ENCODE data around the gene TNFSF9.
"Not testable (repeated sequence)": the region's sequence is repeated elsewhere in the genome, so short reads cannot be mapped to it uniquely, and the experiment has no call there.

The TNFSF9 gene

DNA sequence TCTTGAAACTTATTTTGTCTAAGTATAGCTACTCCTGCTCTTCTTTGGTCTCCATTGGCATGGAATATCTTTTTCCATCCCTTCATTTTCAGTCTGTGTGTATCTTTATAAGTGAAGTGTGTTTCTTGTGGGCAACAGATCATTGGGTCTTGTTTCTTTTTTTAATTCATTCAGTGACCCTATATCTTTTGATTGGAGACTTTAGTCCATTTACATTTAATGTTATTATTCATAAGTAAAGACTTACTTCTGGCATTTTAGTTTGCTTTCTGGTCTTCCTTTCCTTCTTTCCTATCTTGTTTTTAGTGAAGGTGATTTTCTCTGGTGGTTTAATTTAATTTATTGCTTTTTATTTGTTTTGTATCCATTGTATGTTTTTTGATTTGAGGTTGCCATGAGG, 40.3 kb downstream of the TNFSF9 start:
- H3K27me3 ChIP-seq: no peaks in the 10 kb centered on the region
- H3K4me2 ChIP-seq: no peak overlapping the region
- no peaks in the 10 kb centered on the region for H3K36me3 ChIP-seq
- H3K4me3 ChIP-seq: no peak overlapping the region
- no peak overlapping the region for H3K27ac ChIP-seq
- H3K4me1 ChIP-seq: peaks cover 9% of the 10 kb centered on the region
- no peaks in the 10 kb centered on the region for H4K20me1 ChIP-seq
- H3K9me3 ChIP-seq: peaks cover 36% of the 10 kb centered on the region
- TF ChIP-seq Cebpa-rat (IDR thresholded peaks at IDR 0.05): no peak
- no peak overlapping the region for H3K9ac ChIP-seq

DNA sequence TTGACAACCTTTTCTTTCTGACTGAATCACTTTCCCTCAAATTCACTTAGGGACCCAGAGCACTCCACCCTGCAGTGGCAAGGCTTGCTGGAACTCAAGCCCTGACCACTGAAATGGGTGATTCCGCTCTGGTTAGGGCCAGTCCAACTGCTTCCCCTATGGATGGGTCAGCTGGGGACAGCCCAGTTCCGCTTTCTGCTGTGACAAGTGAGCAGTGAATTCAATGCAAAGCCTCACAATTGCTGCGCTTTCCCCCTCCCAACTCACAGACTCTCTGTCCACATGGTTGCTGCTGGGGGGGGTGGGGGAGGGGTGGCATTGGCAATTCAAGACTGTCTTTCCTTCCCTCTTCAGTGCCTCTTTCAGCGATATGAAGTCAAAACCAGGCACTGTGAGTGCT, 41.4 kb downstream of the TNFSF9 start:
- Histone ChIP-seq H3K27me3 (no peaks in the 10 kb centered on the region), H3K9ac (no peak overlapping the region), H3K36me3 (no peaks in the 10 kb centered on the region), H3K4me3 (no peak overlapping the region), H3K27ac (no peak overlapping the region), H3K4me2 (no peak overlapping the region), H3K4me1 (peaks cover 20% of the 10 kb centered on the region), H4K20me1 (no peaks in the 10 kb centered on the region), H3K9me3 (peaks cover 26% of the 10 kb centered on the region)
- no peak for TF ChIP-seq Cebpa-rat (IDR thresholded peaks at IDR 0.05)

- no peak overlapping the region for H3K4me2 ChIP-seq
- H3K4me3 ChIP-seq: no peak overlapping the region
- no peak overlapping the region for H3K9ac ChIP-seq
- no peaks in the 10 kb centered on the region for H4K20me1 ChIP-seq
- no peaks in the 10 kb centered on the region for H3K36me3 ChIP-seq
- H3K9me3 ChIP-seq: peaks cover 15% of the 10 kb centered on the region
- no peak overlapping the region for H3K27ac ChIP-seq
- TF ChIP-seq Cebpa-rat (IDR thresholded peaks at IDR 0.05): no peak
- H3K27me3 ChIP-seq: no peaks in the 10 kb centered on the region
- H3K4me1 ChIP-seq: peaks cover 30% of the 10 kb centered on the region
Observed at GRCh38 chr19:6573350-6573749, 42.5 kb downstream of the TNFSF9 start.

DNA sequence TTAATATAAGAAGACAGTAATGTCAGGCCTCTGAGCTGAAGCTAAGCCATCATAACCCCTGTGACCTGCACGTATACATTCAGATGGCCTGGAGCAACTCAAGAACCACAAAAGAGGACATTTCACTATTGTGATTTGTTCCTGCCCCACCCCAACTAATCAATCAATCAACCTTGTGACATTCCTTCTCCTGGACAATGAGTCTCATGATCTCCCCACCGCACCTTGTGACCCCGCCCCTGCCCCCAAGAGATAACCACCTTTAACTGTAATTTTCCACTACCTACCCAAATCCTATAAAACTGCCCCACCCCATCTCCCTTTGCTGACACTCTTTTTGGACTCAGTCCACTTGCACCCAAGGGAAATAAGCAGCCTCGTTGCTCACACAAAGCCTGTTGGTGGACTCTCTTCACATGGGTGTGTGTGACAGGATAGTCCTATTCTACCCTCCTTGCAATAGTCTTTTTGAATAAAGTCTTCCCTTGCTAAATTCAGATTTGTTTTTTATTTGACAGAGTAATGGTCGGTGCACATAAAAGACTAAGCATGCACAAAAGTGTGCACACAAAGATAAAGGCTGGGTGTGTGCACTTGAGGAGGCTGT, 46.1 kb downstream of the TNFSF9 start:
- no peaks in the 10 kb centered on the region for H4K20me1 ChIP-seq
- no peaks in the 10 kb centered on the region for H3K27me3 ChIP-seq
- peak overlapping the region; percentile 91 for H3K27ac ChIP-seq
- peak overlapping the region; percentile 75 for H3K9ac ChIP-seq
- 0 out of 2 replicates have a peak overlapping the region, but pooled peaks have one; percentile 26 for H3K4me3 ChIP-seq
- peak overlapping the region; percentile 78 for H3K4me2 ChIP-seq
- TF ChIP-seq Cebpa-rat (IDR thresholded peaks at IDR 0.05): no peak
- no peaks in the 10 kb centered on the region for H3K36me3 ChIP-seq
- peaks cover 57% of the 10 kb centered on the region for H3K4me1 ChIP-seq
- peaks cover 3% of the 10 kb centered on the region; the same call in 1 of the 2 replicates for H3K9me3 ChIP-seq

GRCh38 chr19:6577476-6578125, 46.8 kb downstream of the TNFSF9 start:
- Histone ChIP-seq H3K4me2 (peak overlapping the region; percentile 78), H3K4me1 (peaks cover 57% of the 10 kb centered on the region)
- TF ChIP-seq Cebpa-rat (IDR thresholded peaks at IDR 0.05): no peak

DNA sequence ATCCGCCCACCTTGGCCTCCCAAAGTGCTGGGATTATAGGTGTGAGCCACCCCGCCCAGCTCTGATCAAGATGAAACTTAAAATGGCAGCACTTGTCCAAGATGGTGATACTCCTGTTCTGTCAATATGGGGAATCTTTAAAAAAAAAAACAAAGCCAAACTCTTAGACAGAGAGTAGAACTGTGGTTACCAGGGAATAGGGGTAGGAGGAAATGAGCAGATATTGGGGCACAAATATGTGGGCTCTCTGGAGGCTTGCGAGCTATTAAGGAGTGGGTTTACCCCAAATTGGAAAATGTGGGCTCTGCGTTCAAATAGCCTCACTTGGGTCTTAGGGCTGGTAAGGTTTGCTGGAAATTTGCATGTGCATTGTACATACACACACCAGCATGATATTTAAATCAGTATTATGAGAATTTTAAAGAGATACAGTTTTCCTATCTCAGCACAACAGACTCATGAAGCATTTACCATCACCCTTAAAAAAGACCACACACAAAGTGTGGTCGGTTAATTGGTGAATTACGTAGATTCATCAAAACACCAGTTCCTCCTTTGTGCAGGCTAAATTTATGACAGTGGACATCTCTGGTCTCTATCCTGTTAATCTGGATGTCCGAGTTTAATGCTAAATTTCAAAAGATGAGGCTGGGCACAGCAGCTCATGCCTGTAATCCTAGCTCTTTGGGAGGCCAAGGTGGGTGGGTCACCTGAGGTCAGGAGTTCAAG, 48.8 kb downstream of the TNFSF9 start:
- Histone ChIP-seq H3K9me3 (no peaks in the 10 kb centered on the region; the same call in 1 of the 2 replicates), H3K9ac (no peak overlapping the region), H3K27ac (peak overlapping the region; percentile 91; the same call in 1 of the 2 replicates), H3K4me2 (peak overlapping the region; percentile 22; the same call in 1 of the 2 replicates), H4K20me1 (no peaks in the 10 kb centered on the region), H3K36me3 (peaks cover 20% of the 10 kb centered on the region), H3K4me3 (no peak overlapping the region), H3K4me1 (peaks cover 57% of the 10 kb centered on the region), H3K27me3 (no peaks in the 10 kb centered on the region)
- TF ChIP-seq Cebpa-rat (IDR thresholded peaks at IDR 0.05): no peak

More at GRCh38 chr19:6577476-6578125, 46.8 kb downstream of the TNFSF9 start:
- H4K20me1 ChIP-seq: no peaks in the 10 kb centered on the region
- peak overlapping the region; percentile 75 for H3K9ac ChIP-seq
- no peaks in the 10 kb centered on the region for H3K27me3 ChIP-seq
- peaks cover under 1% of the 10 kb centered on the region; the same call in 1 of the 2 replicates for H3K36me3 ChIP-seq
- H3K4me3 ChIP-seq: 0 out of 2 replicates have a peak overlapping the region, but pooled peaks have one; percentile 26
- H3K27ac ChIP-seq: peak overlapping the region; percentile 91
- peaks cover 3% of the 10 kb centered on the region; the same call in 1 of the 2 replicates for H3K9me3 ChIP-seq

GRCh38 chr19:6580313-6580712, 49.5 kb downstream of the TNFSF9 start:
- TF ChIP-seq Cebpa-rat (IDR thresholded peaks at IDR 0.05): no peak
- H3K4me3 ChIP-seq: no peak overlapping the region
- H3K9ac ChIP-seq: no peak overlapping the region
- H3K9me3 ChIP-seq: no peaks in the 10 kb centered on the region; the same call in 1 of the 2 replicates
- H4K20me1 ChIP-seq: no peaks in the 10 kb centered on the region
- H3K4me1 ChIP-seq: peaks cover 60% of the 10 kb centered on the region
- peaks cover 27% of the 10 kb centered on the region for H3K36me3 ChIP-seq
- no peaks in the 10 kb centered on the region for H3K27me3 ChIP-seq
- no peak overlapping the region for H3K27ac ChIP-seq
- 0 out of 2 replicates have a peak overlapping the region, but pooled peaks have one; percentile 9 for H3K4me2 ChIP-seq

DNA sequence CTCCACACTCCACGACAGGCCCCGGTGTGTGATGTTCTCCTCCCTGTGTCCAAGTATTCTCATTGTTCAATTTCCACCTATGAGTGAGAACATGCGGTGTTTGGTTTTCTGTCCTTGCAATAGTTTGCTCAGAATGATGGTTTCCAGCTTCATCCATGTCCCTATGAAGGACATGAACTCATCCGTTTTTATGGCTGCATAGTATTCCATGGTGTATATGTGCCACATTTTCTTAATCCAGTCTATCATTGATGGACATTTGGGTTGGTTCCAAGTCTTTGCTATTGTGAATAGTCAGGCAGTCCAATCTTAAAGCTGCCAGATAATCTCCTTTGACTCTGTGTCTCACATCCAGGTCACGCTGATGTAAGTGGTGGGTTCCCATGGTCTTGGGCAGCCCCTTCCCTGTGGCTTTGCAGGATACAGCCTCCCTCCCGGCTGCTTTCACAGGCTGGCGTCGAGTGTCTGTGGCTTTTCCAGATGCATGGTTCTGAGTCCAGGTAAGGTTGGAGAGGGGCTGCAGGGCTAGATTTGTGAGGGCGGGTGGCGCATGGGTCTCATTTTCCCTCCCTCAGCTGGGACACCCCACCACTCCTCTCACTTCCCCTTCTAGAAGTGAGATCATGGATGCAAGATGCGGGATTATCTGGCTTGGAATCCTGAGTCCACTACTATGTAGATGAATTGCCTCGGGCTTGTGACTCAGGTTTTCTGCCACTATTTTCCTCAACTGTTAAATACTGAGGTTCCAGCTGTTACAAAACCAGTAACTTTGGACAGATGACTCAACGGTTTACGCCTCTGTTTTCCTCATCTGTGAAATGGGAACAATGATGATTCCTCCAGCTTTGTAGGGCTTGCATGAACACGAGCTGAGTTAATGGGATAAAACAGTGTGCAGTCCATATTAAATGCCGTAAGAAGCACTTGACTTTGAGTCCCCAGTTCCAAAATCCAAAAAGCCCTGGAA, 52.0 kb downstream of the TNFSF9 start:
- peaks cover 41% of the 10 kb centered on the region for H3K36me3 ChIP-seq
- H3K4me3 ChIP-seq, H3K9ac ChIP-seq, H3K9me3 ChIP-seq, H3K27ac ChIP-seq, H3K4me2 ChIP-seq: not testable (repeated sequence)
- H3K27me3 ChIP-seq: peaks cover 18% of the 10 kb centered on the region
- peaks cover 20% of the 10 kb centered on the region for H4K20me1 ChIP-seq
- H3K4me1 ChIP-seq: peaks cover 59% of the 10 kb centered on the region

Data from BLaER1 (cell line).